COLO668 (cell line): ENCODE data around the gene AHI1.
A peak's percentile ranks its signal among the peaks of the same experiment; 100 is the strongest.

ENCODE experiments used
- DNase-seq: peaks from one replicate; lab custom pipeline; 2025; ENCODE audit not compliant: unreplicated experiment; lab: John Stamatoyannopoulos, UW

The AHI1 gene

DNA sequence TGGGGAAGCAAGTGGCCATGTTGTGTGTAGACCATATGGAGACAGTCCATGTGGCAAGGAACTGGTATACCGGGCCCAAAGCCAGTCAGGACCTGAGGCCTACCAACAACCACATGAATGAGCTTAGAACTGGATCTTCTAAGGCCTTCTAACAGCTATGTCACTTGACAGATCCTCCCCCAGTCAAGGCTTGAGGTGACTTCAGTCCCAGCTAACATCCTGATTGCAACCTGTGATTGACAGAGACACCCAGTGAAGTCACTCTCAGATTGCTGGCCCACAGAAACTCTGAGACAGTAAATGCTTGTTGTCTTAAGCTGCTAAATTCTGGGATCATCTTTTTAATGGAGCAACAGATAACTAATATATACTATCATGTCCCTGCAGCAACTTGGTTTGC lies 32.9 kb downstream of the AHI1 start:
- DNase-seq, result no peak

DNA sequence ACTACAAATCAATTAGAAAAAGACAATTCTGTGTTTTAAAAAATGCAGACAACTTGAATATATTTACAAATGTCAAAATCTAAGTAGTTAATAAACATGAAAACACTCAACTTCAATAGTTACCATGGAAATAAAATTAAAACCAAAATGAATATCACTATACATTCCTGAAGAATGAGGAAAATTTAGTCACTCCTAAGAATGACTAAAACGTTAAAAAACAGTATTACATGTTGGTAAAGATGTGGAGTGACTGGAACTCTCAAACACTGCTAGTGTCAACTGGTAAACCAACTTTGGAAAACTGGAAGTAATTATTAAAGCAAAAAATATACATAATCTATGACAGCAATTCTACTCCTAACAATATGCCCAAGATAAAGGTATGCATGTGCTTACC lies 36.3 kb downstream of the AHI1 start:
- DNase-seq, result no peak

- DNase-seq, result no peak
These were observed 39.5 kb downstream of the AHI1 start for GRCh38 chr6:135458051-135458450.

DNA sequence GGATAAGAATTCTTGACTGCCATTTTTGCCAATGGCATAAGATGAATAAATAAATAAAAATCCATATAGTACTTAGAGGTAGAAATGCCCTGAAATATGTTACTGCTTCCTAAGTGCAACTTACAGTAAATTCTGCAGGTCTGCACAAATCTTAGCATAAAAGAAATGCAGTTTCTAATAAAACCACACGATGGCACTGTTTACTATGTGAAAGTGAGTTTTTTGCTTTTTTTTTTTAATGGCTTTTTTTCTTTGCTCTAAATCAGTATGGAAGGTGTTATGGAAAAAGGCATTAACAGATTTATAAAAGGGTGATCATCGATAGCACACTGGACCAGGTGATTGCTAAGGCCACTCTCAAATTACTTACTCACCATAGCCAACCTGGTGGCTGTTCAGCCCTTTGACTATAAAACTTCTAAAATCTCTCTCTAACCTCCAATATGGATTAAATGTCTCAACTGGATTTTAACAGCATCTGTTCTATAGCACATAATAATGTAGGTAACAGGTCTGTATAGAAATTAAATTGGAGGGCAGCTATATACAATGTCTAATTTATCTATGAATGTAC lies 45.8 kb downstream of the AHI1 start:
- DNase-seq, result no peak

DNA sequence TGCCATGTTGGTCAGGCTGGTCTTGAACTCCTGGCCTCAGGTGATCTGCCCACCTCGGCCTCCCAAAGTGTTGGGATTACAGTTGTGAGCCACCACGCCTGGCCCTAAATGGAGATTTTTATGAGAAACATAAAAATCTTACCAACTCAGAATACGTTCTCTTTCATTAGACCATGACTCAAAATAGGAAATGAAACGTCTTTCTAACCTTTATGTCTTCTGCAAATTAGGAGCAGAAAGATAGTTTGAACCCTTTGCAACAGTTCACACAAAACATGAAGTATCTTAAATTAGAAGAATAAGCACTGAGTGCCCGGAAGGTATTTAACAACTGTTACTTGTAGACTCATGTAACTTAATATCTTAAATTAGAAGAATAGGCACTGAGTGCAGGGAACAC lies 48.3 kb downstream of the AHI1 start:
- no peak for DNase-seq

DNA sequence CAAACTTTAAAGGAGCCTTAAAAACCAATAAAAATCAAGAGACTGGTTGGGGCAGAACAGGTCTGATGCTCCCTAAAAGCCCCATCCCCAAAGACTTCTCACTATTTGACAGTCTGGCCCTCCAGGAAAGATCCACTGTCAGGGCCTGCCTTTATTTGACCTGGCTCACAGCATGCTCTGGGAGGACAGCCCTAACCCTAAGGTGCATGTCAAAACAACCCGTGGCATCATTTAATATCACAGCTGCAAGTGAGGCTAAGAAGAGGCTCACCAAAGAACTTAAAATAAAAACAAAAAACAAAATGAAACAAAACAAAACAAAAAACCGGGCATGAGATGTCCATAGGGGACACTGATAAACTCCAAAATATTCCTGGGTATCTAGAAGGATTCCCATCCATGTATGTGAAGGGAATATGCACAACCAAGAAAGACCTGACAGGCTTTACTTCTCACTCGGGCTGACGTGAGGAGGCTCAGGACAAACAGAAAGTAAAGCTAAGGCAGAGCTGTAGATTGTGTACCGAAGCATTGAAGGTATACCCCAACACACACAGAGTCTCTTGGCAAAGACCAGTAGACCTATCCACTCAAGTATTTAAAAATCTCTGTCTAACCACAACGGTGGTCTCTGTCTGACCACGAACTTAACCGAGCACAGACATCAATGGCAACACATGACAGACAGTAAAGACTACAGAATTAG lies 57.3 kb downstream of the AHI1 start:
- DNase-seq, result no peak

DNA sequence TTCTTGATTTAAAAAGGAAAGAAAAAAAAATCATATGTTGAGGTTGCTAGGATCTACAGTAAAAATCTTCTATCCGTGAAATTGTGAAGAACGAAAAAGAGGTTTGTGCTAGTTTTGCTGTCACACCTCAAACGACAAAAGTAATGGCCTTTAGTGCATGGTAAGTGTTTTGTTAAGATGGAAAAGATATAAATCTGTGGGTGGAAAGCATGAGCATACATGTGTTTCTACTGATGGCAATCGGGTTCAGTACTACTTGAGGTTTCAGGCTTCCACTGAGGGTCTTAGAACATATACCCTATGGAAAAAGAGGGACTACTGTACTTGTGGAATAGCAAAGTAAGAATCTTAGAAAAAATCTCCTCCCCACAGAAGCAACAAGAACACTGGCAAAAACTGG lies 58.0 kb downstream of the AHI1 start:
- no peak for DNase-seq

DNA sequence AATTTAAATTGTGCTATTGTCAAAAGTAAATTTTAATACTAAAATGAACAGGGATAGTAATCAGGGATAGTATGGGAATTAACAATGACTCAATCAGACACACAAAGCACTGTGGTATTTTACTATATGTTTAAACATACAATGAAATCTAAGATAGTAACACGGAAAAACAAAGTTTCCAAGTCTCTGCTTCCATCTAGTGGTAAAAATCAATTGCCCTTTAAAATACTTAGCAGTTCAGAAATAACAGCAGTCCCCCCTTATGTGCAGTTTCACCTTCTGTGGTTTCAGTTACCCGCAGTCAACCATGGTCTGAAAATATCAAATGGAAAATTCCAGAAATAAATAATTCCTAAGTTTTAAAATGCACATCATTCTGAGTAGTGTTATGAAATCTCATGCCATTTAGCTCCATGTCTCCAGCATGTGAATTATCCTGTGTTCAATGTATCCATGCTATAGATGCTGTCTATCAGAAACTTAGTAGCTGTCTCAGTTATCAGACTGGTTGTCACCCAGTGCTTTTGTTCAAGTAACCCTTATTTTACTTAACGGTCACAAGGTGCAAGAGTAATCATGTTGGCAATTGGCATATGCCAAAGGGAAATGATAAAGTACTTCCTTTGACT lies 58.5 kb downstream of the AHI1 start:
- no peak for DNase-seq

GRCh38 chr6:135434991-135435390 lies 62.5 kb downstream of the AHI1 start:
- DNase-seq, result no peak

DNA sequence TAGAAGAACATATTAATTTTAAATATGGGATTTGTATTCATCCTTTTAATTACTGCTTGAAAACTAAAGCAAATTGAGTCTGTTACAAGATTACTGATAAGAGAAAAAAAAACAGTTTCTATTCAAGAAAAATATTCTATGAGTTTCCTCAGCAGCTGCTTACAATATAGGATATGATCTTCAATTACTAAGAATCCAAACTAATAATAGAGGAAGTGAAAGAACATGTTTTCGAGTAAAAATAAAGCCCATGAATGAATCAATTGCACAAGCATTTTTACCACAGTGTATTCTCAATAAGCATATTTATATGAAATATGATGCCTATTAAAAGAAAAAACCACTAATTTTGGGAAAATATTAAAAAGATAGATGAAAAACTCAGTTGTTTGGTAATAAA lies 63.4 kb downstream of the AHI1 start:
- DNase-seq, result no peak

DNA sequence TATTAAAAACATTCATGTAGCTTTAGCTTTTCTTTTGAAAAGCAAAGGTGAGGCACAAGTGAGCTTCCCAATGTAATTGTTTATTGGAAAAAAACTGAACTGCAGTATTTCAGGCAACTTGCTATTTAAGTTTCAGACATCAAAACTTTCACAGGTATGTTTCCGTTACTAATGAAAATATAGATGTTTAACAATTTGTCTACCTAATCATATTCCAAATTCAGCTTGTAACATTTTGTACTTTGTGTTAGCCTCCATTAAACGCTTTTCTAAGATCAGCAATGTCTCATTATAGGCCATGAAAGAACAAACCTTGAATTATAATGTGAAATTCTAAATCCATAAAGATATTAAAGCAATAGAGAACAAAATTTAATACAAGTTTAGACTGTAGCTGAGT lies 69.5 kb downstream of the AHI1 start:
- no peak for DNase-seq

GRCh38 chr6:135426833-135427232 lies 70.7 kb downstream of the AHI1 start:
- DNase-seq, result no peak

GRCh38 chr6:135424385-135424784 lies 73.2 kb downstream of the AHI1 start:
- DNase-seq, result no peak

DNA sequence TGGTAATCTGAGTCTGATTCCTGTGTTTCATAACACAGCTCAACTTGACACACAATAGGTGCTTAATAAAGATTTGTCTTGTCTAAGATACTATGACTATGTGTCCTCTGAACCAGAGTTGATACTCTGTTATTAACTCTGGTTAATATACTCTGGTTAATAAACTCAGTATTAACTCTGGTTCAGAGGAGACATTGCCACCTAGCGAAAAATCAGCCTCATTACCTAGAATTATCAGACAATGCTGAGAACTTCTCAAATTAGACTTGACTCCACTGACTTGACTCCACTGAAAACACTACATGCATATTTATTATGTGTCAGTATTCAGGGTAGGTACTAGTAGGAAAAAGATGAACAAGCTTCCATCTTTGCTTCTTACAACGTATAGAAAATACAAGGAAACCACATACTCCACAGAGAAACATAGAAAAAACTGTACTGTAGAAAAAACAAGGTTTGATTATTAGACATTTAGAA lies 73.9 kb downstream of the AHI1 start:
- peak; percentile 1 for DNase-seq

GRCh38 chr6:135419162-135419561 lies 78.4 kb downstream of the AHI1 start:
- no peak for DNase-seq

DNA sequence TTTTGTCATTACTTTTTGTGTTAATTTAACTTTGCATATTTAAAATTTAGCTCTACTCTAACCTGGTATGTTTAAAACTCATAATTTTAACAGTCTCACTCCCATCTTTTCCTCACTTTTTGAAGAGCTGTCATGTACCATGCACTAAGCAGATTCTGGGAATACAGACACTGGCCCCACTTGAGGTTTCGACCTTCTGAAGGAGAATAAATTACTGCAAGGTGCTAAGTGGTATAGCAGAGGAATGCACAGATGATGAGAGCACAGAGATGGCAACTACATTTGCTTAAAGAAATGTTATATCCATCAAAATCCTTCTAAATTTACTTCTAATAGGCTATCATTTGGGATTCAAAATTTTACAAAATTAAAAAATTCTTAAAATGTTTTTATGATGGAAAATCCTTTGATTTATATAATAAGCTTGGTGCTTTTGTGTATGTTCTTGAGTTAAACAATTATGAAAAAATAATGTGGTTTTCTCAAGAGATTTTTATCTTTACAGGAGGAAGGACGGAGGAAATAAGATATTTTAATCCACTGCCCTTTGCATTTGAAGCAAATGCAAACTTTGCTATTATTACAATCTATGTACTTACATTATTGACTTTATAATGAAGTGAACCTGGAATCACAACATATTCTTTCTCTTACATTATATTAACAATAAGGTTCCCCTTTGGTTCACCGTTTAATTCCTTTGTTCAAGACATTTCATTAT lies 79.3 kb downstream of the AHI1 start:
- DNase-seq, result no peak

DNA sequence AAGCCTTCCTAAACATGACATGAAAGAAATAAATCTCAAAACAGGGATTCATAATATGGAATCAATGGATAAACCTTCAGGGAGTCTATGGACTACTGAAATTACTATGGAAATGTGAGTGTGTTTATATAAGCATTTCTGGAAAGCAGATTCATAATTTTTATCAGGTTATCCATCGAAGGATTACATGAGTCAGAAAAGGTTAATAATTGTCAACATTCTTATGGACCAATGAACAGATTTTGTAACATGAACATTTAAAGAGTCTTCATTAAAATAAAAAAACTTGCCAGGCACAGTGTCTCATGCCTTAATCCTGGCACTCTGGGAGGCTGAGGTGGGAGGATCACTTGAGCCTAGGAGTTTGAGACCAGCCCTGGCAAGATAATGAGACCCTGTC lies 84.8 kb downstream of the AHI1 start:
- no peak for DNase-seq

GRCh38 chr6:135411849-135412248 lies 85.7 kb downstream of the AHI1 start:
- no peak for DNase-seq

GRCh38 chr6:135411339-135411738 lies 86.2 kb downstream of the AHI1 start:
- no peak for DNase-seq

DNA sequence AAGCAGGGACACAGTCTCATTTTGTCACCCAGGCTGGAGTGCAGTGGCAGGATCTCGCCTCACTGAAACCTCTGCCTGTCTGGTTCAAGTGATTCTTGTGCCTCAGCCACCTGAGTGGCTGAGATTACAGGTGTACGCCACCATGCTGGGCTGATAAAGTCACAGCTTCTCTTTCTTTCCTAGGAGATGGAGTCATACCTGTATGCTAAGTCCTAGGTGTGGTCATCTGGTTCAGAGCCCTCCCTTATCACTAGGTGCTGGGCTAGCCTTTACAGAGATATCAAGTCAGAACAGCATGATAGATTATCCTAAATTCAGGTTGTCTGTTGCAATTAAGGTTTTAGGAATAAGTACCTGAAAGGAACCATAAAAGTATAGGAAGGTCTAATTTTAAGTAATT lies 86.7 kb downstream of the AHI1 start:
- DNase-seq, result no peak

GRCh38 chr6:135403584-135403983 lies 94.0 kb downstream of the AHI1 start:
- no peak for DNase-seq

DNA sequence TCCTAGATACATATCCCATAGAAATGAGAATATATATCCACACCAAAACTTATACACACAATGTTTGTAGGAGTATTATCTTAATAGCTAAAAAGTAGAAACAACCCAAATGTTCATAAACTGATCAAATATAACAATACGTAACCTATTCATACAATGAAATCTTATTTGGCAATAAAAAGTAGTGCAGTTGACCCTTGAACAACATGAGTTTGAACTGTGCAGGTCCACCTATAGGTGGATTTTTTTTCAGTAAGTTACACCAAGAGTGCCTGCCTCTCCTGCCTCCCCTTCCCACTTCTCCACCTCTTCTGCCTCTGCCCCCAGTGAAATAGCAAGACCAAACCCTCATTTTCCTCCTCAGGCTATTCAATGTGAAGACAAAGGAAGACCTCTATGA lies 95.2 kb downstream of the AHI1 start:
- no peak for DNase-seq
